DMS79 (cell line): ENCODE results near the gene RAB9B.
"Not testable (repeated sequence)": the region's sequence is repeated elsewhere in the genome, so short reads cannot be mapped to it uniquely, and the experiment has no call there.

ENCODE experiments used
- DNase-seq: peaks from one replicate; lab custom pipeline; 2025; lab: John Stamatoyannopoulos, UW

RAB9B gene, protein sequence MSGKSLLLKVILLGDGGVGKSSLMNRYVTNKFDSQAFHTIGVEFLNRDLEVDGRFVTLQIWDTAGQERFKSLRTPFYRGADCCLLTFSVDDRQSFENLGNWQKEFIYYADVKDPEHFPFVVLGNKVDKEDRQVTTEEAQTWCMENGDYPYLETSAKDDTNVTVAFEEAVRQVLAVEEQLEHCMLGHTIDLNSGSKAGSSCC

DNA sequence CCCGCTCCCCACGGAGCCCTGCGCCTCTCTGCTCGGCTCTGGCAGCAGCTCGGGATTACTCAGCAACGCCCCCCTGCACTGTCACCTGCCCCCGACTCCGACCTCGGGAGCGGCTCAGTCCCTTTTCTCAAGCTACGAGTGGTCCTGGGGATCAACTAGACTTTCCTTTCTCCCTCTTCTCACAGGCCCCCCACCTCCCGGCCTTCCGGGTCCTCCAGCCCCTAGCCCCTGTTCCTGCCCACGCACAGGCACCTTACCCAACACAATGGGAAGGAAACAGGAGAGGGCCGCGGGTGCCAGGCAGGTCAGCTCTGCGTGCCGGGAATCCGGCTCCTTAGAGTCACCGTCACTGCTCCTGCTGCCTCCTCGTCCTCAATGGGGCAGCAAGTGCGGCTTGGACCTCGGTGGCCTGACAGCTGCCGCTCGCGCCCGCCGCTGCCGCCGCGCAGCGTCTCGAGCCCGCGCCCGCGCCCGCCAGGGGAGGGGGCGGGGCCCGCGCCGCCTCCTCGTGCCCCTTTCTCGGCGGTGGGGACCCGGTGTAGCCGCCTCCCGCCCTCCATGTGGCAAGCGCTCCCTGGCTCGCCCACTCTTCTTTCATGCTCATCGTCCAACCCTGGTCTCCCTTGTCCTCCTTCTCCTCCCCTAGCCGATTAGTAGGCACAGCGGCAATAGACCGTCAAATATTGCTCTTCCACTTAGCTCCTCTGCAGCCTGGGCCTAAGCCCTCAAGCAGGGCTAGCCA lies at the start of gene RAB9B:
Gene RAB9B (minus strand): TSS at position 455 of the 742 bp plus-strand sequence. CDS start 6,473 bp downstream, outside the sequence.
- DNase-seq, result peak; percentile 13

DNA sequence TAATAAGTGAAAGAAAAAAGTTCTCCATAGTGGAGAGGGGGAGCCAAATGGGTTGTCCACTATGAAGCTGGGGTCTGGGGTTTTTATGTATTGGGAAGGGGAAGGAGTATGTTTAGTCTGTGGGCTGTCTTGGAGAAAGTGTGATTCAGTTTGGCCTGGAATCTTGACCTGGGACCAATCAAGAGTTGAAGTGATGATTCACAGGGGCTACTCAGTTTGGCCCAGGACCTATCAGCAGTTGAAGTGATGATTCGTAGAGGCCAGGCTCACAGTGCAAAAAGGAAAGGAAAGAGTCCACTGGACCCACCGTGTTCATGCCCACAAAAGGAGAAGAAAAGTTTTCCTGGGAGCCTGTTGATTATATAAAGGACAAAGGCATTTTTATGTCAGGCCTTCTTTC lies 47.3 kb upstream of the RAB9B start:
- no peak for DNase-seq

DNA sequence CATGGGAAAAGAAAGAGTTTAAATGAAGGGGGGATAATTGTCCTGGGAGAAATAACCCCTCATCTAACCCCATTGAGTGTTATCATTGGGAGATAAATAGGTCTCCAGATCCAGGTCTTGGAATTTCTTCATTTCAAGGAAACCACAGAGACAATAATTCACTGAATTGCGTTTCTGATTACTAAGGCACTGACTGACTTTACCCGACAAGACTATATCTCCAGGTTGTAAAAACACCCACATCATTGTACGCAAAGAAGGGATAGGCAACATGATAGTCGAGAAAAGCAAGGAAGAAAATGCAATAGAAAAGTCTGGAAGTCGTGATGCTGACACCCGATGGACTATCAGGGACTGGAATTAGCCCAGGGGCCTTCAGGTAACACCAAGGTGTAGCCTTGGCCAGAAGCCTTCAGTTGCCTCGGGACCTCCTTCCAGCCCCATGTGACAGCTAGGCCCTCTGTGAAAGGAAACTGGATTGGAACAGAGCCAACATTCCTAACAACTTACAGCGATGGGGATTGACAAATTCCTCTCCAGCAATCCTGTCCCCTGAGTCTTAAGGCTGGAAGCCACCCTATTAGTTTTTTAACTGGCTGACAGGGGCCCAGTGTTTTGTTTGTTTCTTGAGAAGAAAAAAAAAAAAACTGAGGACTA lies 46.5 kb upstream of the RAB9B start:
- DNase-seq, result no peak

- DNase-seq, result no peak
These were observed 45.5 kb upstream of the RAB9B start for GRCh38 chrX:103877571-103877970.

DNA sequence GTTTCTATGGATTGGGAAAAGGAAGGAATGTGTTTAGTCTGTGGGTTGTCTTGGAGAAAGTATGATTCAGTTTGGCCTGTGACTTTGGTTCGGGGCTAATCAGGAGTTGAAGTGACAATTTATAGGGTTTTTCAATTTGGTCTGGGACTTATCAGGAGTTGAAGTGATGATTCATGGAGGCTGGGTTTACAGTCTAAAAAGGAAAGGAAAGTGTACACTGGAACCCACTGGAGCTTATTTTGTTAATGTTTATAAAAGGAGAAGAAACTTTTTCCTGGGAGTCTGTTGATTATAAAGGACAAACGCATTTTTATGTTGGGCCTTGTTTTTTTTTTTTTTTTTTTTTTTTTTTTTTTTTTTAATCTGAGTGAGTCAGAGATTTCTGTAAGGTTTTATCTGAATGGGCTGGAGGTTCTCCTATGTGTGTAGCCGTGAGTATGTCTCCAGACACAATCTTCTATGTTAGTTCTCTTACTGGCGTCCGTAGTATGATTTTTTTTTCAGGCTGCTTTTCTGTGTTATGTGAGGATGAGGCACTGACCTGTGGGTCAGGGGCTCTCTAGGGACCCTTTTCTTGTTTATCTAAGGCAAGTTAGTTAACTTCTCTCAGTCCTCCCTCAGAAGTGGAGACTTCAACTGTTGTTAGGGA lies 33.0 kb upstream of the RAB9B start:
- DNase-seq, result no peak

DNA sequence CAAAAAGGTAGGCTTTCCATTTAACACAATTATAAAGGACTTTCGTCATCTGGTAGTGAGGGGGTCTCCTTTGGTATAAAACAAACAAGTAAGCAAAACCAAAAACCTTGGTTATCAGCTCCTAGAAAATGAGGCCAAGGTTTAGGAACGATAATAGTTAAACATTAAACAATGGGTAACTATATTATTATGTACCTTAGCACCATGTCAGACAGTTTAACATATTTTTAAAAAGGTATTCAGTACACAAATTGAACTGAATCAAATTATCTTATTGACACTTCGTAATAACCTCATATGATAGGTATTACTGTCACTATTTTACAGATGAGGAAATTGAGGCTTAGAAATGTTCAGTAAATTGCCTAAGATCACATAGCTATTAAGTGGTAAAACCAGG lies 32.1 kb upstream of the RAB9B start:
- DNase-seq, result no peak

- DNase-seq, result no peak
These were observed 29.1 kb upstream of the RAB9B start for GRCh38 chrX:103861200-103861599.

GRCh38 chrX:103849558-103849957 lies 17.5 kb upstream of the RAB9B start:
- no peak for DNase-seq

DNA sequence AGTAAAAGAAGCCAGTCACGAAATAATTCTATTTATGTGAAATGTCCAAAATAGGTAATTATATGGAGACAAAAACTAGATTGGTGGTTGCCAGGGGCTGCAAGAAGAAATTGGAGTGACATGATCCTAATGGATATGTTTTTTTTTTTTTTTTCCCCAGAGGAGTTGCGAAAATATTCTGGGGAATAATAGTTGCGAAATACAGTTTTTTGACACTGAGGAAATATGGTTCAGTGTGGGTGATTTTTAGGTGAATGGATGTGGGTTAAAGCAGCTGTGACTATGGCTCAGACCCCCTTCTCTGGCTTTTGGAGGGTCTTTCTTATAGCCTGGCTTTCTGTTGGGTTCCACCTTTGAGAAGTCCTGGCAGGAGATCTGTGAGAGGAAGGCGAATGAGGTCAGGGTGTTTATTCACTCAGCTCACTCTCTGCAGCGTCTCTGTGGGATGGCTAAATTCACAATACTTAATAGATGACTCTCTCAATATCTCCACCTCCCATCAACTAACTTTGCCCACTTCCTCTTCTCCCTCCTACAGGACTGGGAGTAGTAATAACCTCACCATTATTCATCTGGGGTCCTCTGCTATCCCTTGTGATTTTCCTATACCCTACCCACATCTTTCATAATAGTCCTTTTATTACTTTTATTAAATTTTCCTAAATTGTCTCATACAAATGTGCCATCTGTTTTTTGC lies 15.3 kb upstream of the RAB9B start:
- DNase-seq, result no peak

GRCh38 chrX:103846386-103846785 lies 14.3 kb upstream of the RAB9B start:
- DNase-seq, result no peak

DNA sequence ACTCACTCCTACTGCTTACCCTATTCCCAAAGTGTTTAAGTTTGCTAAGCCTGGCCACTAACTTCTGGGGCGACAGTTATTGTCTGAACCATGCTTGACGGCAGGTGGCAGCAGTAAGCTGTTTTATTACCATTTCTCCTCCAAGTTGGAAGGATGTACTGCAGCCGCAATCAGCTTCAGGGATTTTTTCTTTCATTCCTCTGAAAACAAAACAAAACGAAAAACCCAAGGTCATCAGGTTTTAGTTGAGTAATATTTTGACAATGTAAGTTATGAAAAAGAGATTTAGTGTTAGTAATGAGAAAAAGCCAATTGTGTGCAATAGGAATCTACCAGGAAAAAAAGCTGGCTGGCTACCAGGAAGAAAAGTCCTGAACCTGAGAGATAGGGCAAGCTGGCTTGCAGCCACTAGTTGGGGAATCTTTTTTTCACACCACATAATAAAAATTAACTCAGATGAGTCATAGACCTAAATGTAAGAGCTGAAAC lies 13.2 kb upstream of the RAB9B start:
- DNase-seq, result peak; percentile 6

GRCh38 chrX:103839404-103839803 lies 7.3 kb upstream of the RAB9B start:
- DNase-seq, result no peak

DNA sequence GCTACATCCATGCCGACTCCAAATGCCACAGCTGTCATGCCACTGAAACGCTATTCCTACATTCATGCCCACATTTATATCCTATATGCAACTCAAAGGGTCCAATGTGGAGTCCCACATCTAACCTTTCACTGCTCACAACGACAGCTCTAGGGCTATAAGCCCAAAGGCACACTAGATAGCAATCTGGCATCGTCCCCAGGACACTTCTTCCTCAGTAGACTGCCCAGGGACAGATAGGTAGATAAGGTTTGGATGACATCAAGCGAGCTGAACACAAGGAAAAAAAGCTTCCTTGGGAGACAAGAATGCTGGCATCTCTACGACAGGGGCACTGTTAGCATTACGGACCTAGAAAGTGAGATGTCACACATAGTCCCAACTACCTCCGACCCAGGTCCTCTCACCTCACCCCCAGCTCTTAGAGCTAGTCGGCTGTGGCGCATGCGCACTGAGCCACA lies 685 bp downstream of the RAB9B start:
- DNase-seq, result peak; percentile 25

- DNase-seq, result no peak
These were observed 1.2 kb downstream of the RAB9B start for GRCh38 chrX:103830848-103831247.

GRCh38 chrX:103828529-103828928 lies 3.5 kb downstream of the RAB9B start:
- no peak for DNase-seq

DNA sequence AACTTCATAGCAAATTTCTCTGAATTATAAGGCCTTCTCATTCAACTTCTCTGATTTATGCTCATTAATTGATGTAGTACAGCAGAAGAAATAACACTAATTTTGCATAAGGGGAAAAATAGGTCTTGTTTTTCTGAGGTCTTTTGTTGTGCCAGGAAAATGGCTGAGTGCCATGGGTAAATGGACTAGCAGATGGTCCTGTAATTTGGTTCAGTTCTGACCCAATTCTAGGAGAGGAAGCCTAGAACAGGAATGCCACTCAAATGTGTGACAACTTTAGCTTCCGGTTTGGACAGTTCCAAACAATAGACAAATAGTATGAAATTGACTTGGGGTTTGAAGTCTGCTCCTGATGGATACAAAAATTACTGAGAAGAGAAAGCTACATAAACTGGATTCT lies 6.2 kb downstream of the RAB9B start:
- DNase-seq, result no peak

DNA sequence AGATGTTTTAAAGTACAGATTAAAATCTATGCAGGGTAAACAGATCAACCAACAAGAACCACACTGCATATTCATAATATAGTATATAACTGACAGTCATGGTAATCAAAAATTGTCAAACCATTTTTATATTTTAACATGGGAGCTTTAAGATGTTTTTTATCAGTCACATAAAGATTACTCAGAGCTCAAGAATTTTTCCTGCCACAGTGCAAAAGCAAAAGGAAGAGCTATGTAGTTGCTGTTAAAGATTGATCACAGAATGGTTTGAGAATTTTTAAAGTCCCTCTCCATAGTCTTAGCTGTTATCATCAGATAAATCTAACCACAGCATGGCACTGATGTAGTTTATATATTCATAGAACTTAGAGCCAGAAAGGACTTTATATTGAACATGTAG lies 8.5 kb downstream of the RAB9B start:
- DNase-seq, result no peak

- DNase-seq, result not testable (repeated sequence)
These were observed 11.3 kb downstream of the RAB9B start for GRCh38 chrX:103820802-103821201.

- no peak for DNase-seq
These were observed 13.0 kb downstream of the RAB9B start for GRCh38 chrX:103818842-103819619.

- no peak for DNase-seq
These were observed 14.6 kb downstream of the RAB9B start for GRCh38 chrX:103817502-103817901.

GRCh38 chrX:103817101-103817500 lies 15.0 kb downstream of the RAB9B start:
- not testable (repeated sequence) for DNase-seq
